BLaER1 treated with 17β-estradiol and CSF1 and Interleukin-3, amounts not matched to agents 10 nM and 100 nM (cell line): Measurements from ENCODE around the gene FAM107B.
A peak's percentile ranks its signal among the peaks of the same experiment; 100 is the strongest.

Source experiments
- H3K27ac ChIP-seq, 11 experiments: shearing (Covaris generic); formaldehyde crosslinking; 2 replicates each; pipeline ENCODE4 v1.8.1; 2022
- H3K27me3 ChIP-seq, 11 experiments: shearing (Covaris generic); formaldehyde crosslinking; 2 replicates each; pipeline ENCODE4 v1.8.1; 2022
- H3K36me3 ChIP-seq, 11 experiments: shearing (Covaris generic); formaldehyde crosslinking; 2 replicates each; pipeline ENCODE4 v1.8.1; 2022
- H3K4me1 ChIP-seq, 10 experiments: shearing (Covaris generic); formaldehyde crosslinking; 2 replicates each; pipeline ENCODE4 v1.8.1; 2022
- H3K4me2 ChIP-seq, 11 experiments: shearing (Covaris generic); formaldehyde crosslinking; 2 replicates each; pipeline ENCODE4 v1.8.1; 2022
- H3K4me3 ChIP-seq, 10 experiments: shearing (Covaris generic); formaldehyde crosslinking; 2 replicates each; pipeline ENCODE4 v1.8.1; 2022
- H3K9ac ChIP-seq, 11 experiments: shearing (Covaris generic); formaldehyde crosslinking; 2 replicates each; pipeline ENCODE4 v1.8.1; 2022
- H3K9me3 ChIP-seq, 11 experiments: shearing (Covaris generic); formaldehyde crosslinking; replicated peaks in 1 of 11; 2 replicates each; pipeline ENCODE4 v1.8.1; 2022
- H4K20me1 ChIP-seq, 11 experiments: shearing (Covaris generic); formaldehyde crosslinking; 2 replicates each; pipeline ENCODE4 v1.8.1; 2022
- Cebpa-rat ChIP-seq, 11 experiments: shearing (Covaris generic); IDR thresholded peaks; 2 replicates each; pipeline ENCODE4 v1.8.1; 2022

The FAM107B gene

GRCh38 chr10:14541379-14541778 is 233.3 kb downstream of the FAM107B start:
- Histone ChIP-seq H4K20me1 (peaks cover 0 to 100% (median 100%) of the 10 kb centered on the region in 11 experiments; a peak in 21 of 22 replicates), H3K4me3 (no peak overlapping the region), H3K4me2 (0 out of 22 replicates have a peak overlapping the region, but pooled peaks of 2 of the 11 experiments have one; percentile 1 to 4), H3K27ac (peak overlapping the region in 4 of 11 experiments; percentile 6 to 24 (median 12); a peak in 3 of 22 replicates), H3K9ac (no peak overlapping the region), H3K9me3 (no peaks in the 10 kb centered on the region), H3K27me3 (no peaks in the 10 kb centered on the region), H3K36me3 (peaks cover 13 to 99% (median 89%) of the 10 kb centered on the region in 11 experiments), H3K4me1 (peaks cover 37 to 74% (median 60%) of the 10 kb centered on the region in 10 experiments)
- no peak for TF ChIP-seq Cebpa-rat (IDR thresholded peaks at IDR 0.05)

DNA sequence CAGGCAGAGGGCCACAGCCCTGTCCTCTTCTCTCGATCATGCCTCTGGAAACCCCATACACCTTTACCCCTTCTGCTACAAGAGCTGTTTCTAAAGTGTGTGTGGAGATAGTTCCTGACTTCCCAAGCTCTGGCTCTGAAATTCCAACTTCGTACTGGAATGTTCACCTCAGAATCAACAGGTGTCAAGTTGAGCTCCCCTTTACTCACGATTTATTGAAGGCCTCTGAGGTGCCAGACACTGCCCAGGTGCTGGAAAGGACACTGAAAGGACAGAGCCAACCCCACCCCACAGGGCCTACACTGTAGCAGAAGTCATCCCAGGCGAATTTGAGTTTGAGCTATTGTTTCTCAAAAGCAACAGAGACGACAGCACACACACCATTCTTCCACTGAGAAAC is 234.1 kb downstream of the FAM107B start:
- Histone ChIP-seq H3K4me3 (no peak overlapping the region), H3K9me3 (no peaks in the 10 kb centered on the region), H3K4me1 (peaks cover 29 to 66% (median 52%) of the 10 kb centered on the region in 10 experiments), H3K9ac (peak overlapping the region in 3 of 11 experiments; percentile 16 to 25 (median 25); a peak in 1 of 22 replicates), H4K20me1 (peaks cover 0 to 100% (median 100%) of the 10 kb centered on the region in 11 experiments; a peak in 21 of 22 replicates), H3K27me3 (no peaks in the 10 kb centered on the region), H3K36me3 (peaks cover 13 to 99% (median 91%) of the 10 kb centered on the region in 11 experiments), H3K4me2 (peak overlapping the region in 3 of 11 experiments; percentile 4 to 34 (median 21); a peak in 2 of 22 replicates), H3K27ac (peak overlapping the region in 3 of 11 experiments; percentile 5 to 26 (median 25); a peak in 6 of 22 replicates)
- no peak for TF ChIP-seq Cebpa-rat (IDR thresholded peaks at IDR 0.05)

GRCh38 chr10:14540062-14540461 is 234.6 kb downstream of the FAM107B start:
- peak overlapping the region in 3 of 11 experiments; percentile 16 to 25 (median 25); a peak in 1 of 22 replicates for H3K9ac ChIP-seq
- H3K4me2 ChIP-seq = peak overlapping the region in 2 of 11 experiments; percentile 21 to 34; a peak in 3 of 22 replicates
- TF ChIP-seq Cebpa-rat (IDR thresholded peaks at IDR 0.05) = no peak
- peak overlapping the region in 3 of 11 experiments; percentile 5 to 26 (median 25); a peak in 5 of 22 replicates for H3K27ac ChIP-seq
- no peak overlapping the region for H3K4me3 ChIP-seq
- H3K36me3 ChIP-seq = peaks cover 13 to 99% (median 91%) of the 10 kb centered on the region in 11 experiments
- peaks cover 24 to 60% (median 47%) of the 10 kb centered on the region in 10 experiments for H3K4me1 ChIP-seq
- H4K20me1 ChIP-seq = peaks cover 0 to 100% (median 100%) of the 10 kb centered on the region in 11 experiments; a peak in 21 of 22 replicates
- no peaks in the 10 kb centered on the region for H3K9me3 ChIP-seq
- no peaks in the 10 kb centered on the region for H3K27me3 ChIP-seq

- Histone ChIP-seq H3K27ac (no peak overlapping the region; a peak in 1 of 22 replicates), H3K4me2 (no peak overlapping the region), H3K4me1 (peaks cover 15 to 52% (median 38%) of the 10 kb centered on the region in 10 experiments), H3K9me3 (no peaks in the 10 kb centered on the region), H4K20me1 (peaks cover 0 to 100% (median 100%) of the 10 kb centered on the region in 11 experiments; a peak in 21 of 22 replicates), H3K9ac (no peak overlapping the region), H3K4me3 (no peak overlapping the region), H3K36me3 (peaks cover 19 to 99% (median 91%) of the 10 kb centered on the region in 11 experiments), H3K27me3 (no peaks in the 10 kb centered on the region)
- no peak for TF ChIP-seq Cebpa-rat (IDR thresholded peaks at IDR 0.05)
These were observed 235.5 kb downstream of the FAM107B start for GRCh38 chr10:14539176-14539575.

- Histone ChIP-seq H3K4me1 (peaks cover 0 to 38% (median 18%) of the 10 kb centered on the region in 10 experiments; a peak in 14 of 20 replicates), H3K9ac (peak overlapping the region in 3 of 11 experiments; percentile 10 to 39 (median 11); a peak in 2 of 22 replicates), H3K36me3 (peaks cover 36 to 100% (median 100%) of the 10 kb centered on the region in 11 experiments), H3K4me3 (no peak overlapping the region), H3K27me3 (no peaks in the 10 kb centered on the region), H3K4me2 (no peak overlapping the region), H4K20me1 (peaks cover 3 to 100% (median 100%) of the 10 kb centered on the region in 11 experiments; a peak in 21 of 22 replicates), H3K9me3 (no peaks in the 10 kb centered on the region), H3K27ac (peak overlapping the region in 1 of 11 experiments; percentile 17; a peak in 1 of 22 replicates)
- no peak for TF ChIP-seq Cebpa-rat (IDR thresholded peaks at IDR 0.05)
These were observed 238.2 kb downstream of the FAM107B start for GRCh38 chr10:14536241-14537213.

- TF ChIP-seq Cebpa-rat (IDR thresholded peaks at IDR 0.05) = no peak
- Histone ChIP-seq H3K4me1 (peaks cover 0 to 29% (median 9%) of the 10 kb centered on the region in 10 experiments; a peak in 13 of 20 replicates), H3K9me3 (no peaks in the 10 kb centered on the region), H4K20me1 (peaks cover 3 to 100% (median 100%) of the 10 kb centered on the region in 11 experiments; a peak in 21 of 22 replicates), H3K36me3 (peaks cover 29 to 100% (median 100%) of the 10 kb centered on the region in 11 experiments), H3K4me2 (no peak overlapping the region), H3K4me3 (no peak overlapping the region), H3K27me3 (no peaks in the 10 kb centered on the region), H3K9ac (0 out of 22 replicates have a peak overlapping the region, but pooled peaks of 1 of the 11 experiments have one; percentile 7), H3K27ac (no peak overlapping the region)
These were observed 239.1 kb downstream of the FAM107B start for GRCh38 chr10:14535457-14536130.

DNA sequence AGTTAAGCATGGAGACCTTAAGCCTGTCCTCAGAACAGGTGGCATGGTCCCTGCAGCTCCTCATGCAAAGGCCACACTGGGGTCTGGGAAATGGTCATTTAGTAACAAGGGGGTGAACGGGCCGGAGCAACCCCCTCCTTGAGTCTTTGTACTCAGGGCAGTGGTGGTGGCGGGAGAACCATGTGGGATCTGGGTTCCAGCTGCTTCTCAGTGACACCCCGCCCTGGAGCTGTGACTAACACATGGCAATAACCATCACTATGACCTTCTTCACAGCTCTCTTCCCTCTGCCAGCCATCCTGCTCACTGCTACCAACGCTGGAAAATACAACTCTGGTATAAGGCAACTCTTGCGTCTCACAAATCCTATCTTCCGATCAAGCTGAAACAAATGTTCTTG is 240.5 kb downstream of the FAM107B start:
- no peak for TF ChIP-seq Cebpa-rat (IDR thresholded peaks at IDR 0.05)
- Histone ChIP-seq H3K4me1 (peaks cover 0 to 19% (median 0%) of the 10 kb centered on the region in 10 experiments; a peak in 3 of 20 replicates), H4K20me1 (peaks cover 3 to 100% (median 100%) of the 10 kb centered on the region in 11 experiments; a peak in 21 of 22 replicates), H3K27ac (no peak overlapping the region), H3K27me3 (no peaks in the 10 kb centered on the region), H3K36me3 (peaks cover 44 to 100% (median 100%) of the 10 kb centered on the region in 11 experiments), H3K9me3 (no peaks in the 10 kb centered on the region), H3K9ac (no peak overlapping the region), H3K4me3 (no peak overlapping the region), H3K4me2 (no peak overlapping the region)

DNA sequence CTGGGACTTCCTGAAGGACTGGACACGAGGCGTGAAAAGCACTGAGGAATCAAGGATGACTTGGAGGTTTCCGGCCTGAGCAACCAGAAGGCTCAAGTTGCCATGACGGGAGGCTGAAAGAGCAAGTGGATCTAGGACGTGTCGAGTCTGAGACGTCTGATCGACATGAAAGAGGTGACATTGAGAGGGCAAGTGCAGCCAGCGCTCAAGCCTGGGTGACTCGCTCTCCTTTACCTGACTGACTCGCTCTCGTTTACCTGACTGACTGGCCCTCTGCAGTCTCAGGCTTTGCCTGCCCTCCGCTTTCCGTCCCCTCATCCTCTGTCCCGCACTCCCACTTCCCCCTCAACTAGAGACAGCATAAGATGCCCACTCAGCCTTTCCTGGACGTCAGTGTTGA is 241.4 kb downstream of the FAM107B start:
- Histone ChIP-seq H3K27ac (no peak overlapping the region), H3K9me3 (no peaks in the 10 kb centered on the region), H3K4me3 (no peak overlapping the region), H3K36me3 (peaks cover 52 to 100% (median 100%) of the 10 kb centered on the region in 11 experiments), H3K9ac (no peak overlapping the region), H3K4me1 (peaks cover 0 to 19% (median 0%) of the 10 kb centered on the region in 10 experiments; a peak in 2 of 20 replicates), H3K27me3 (no peaks in the 10 kb centered on the region), H3K4me2 (no peak overlapping the region), H4K20me1 (peaks cover 3 to 100% (median 100%) of the 10 kb centered on the region in 11 experiments; a peak in 21 of 22 replicates)
- no peak for TF ChIP-seq Cebpa-rat (IDR thresholded peaks at IDR 0.05)
